Heart right ventricle (tissue), 16 donors: ENCODE results near the gene CCDC180. TPM values are rescaled to one million over a fixed set of nuclear protein-coding genes. Genes with fewer than 3 reads are reported as not detected.

Experiments
- ATAC-seq, 8 donors: fragments of 200-7000 bp; cut with Tn5 transposase; one replicate each; pipeline ENCODE4 v1.9.1; 2020; ENCODE audit warnings: mild to moderate bottlenecking in 8 of 8, moderate library complexity in 8 of 8, moderate number of reproducible peaks in 1 of 8
- DNase-seq, 2 donors: peaks; one replicate each; pipeline ENCODE4 v3.0.0-alpha.2; 2020
- H3K27ac ChIP-seq, 10 donors: fragments of 200-600 bp; sonication (generic) in 2 of 10; one replicate each; pipeline versions ENCODE4 v1.5.0 to v1.8.0; 2020 to 2022; ENCODE audit warnings: mild to moderate bottlenecking in 3 of 10
- H3K27me3 ChIP-seq, 7 donors: fragments of 200-600 bp; one replicate each; pipeline ENCODE4 v1.8.0; 2021 to 2022; ENCODE audit warnings: mild to moderate bottlenecking in 2 of 7
- H3K36me3 ChIP-seq, 9 donors: fragments of 200-600 bp; sonication (generic) in 1 of 9; one replicate each; pipeline versions ENCODE4 v1.5.0 to v1.8.0; 2020 to 2022; ENCODE audit warnings: mild to moderate bottlenecking in 2 of 9
- H3K4me1 ChIP-seq, 9 donors: fragments of 200-600 bp; sonication (generic) in 1 of 9; one replicate each; pipeline versions ENCODE4 v1.5.0 to v1.8.0; 2020 to 2022; ENCODE audit warnings: mild to moderate bottlenecking in 4 of 9
- H3K4me3 ChIP-seq, 10 donors: fragments of 200-600 bp; sonication (generic) in 2 of 10; one replicate each; pipeline versions ENCODE4 v1.5.0 to v1.8.0; 2020 to 2022; ENCODE audit warnings: mild to moderate bottlenecking in 7 of 10, moderate library complexity in 2 of 10
- H3K9me3 ChIP-seq, 11 donors: fragments of 200-600 bp in 10 of 11; sonication (generic) in 2 of 11; one replicate each; pipeline versions ENCODE4 v1.5.0 to v1.8.0; 2013 to 2022; ENCODE audit warnings: mild to moderate bottlenecking in 2 of 11, control low read depth in 1 of 11, moderate library complexity in 1 of 11
- WGBS, 2 donors: extraction: QIAGEN DNeasy Blood & Tissue Kit; methylation state at CpG; one replicate each; pipeline ENCODE4 v1.1.7; 2013; ENCODE audit warnings: inconsistent platforms in 1 of 2; 5-methylcytosine and 5-hydroxymethylcytosine counted together
- intact Hi-C, 10 donors: fragments of 100-400 bp; cut with DNase I; formaldehyde crosslinking; loops; one replicate each; pipeline versions ENCODE4 v1.11.1 to v1.14.2; 2022
- polyA plus RNA-seq, 2 donors: library from polyadenylated mRNA; stranded (reverse); fragments of 200-250 nt; gene quantifications; one replicate each; pipeline ENCODE4 v1.2.3, GENCODE V29; 2013
- total RNA-seq, 10 donors: library from RNA; stranded (reverse); fragmentation: NEBNext Ultra II Directional in 3 of 10; extraction: Animal tissue kit (Norgen Biotek cat#: 25700) in 3 of 10; gene quantifications; one replicate each; pipeline versions ENCODE4 v1.2.1 to v1.2.4, GENCODE V29; 2021 to 2023
- TF ChIP-seq, protein P1 (sequence below), 9 donors: fragments of 200-600 bp; sonication (generic) in 2 of 9; IDR thresholded peaks; one replicate each; pipeline versions ENCODE4 v1.5.0 to v1.8.0; 2021 to 2022; ENCODE audit warnings: antibody characterized with exemption in 9 of 9, mild to moderate bottlenecking in 5 of 9, moderate library complexity in 1 of 9
- donor health status: Arrhythmogenic right ventricular cardiomyopathy.
- donor health status: ischemic (EF 13 %, LVEDD 7.1; RV severe dilation, severe dysfunction).
- donor health status: healthy with polysubstance abuse.
- donor health status: DM: no; HTN: yes; CAD: no.
- donor health status: DM: no; HTN: no; CAD: no.
- donor health status: ischemic (EF 25% LVEDD 6.9; RV normal size, moderate dysfunction).
- donor health status: ischemic (EF 25% LVEDD 5.7; RV mildly dilated, moderate dysfunction).
- donor health status: healthy.
- donor health status: DM: yes; HTN: yes; CAD: no.
- donor health status: Ischemic cardiomyopathy.
- donor health status: ischemic (EF 35%, LVEDD 5.7; RV mildly dilated, moderate dysfunction).
- donor health status: nonischemic (EF 11% LVEDD 7.7; RV severe dilation, severe dysfunction).
- donor health status: DM: yes; HTN: yes; CAD: no.
- donor health status: PGD.
- donor health status: ischemic (EF 29% LVEDD 5.4; RV normal size, mild dysfunction).
- donor health status: nonischemic (EF 23%, LVEDD 6.1; RV moderate dilation, normal function).

The CCDC180 gene
- total and polyA plus RNA-seq, 12 donors = 0.75 to 9.6 (median 2.9) TPM

DNA sequence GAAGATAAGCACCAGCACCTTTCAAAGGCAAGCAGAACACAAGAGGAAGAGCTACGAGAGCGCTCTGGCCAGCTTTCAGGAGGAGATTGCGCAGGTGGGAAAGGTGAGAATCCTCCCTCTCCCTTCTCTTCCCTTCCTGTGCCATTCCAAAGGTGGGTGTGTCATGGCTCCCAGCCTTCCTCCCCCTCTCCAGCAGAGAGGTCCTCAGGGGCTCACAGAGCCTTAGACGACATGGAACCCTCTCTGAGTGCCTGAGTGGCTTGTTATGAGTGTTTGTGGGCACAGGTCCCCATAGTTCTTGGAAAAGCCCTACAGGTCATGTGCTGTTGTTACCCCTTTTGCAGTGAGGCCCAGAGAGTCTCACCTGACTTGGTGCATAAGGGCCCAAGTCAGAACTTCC lies 5.8 kb downstream of the CCDC180 start:
- no peak overlapping the region for H3K27ac ChIP-seq
- intact Hi-C loops = no loop called here
- ATAC-seq = no peak
- H3K4me1 ChIP-seq = peaks cover 0 to under 1% (median 0%) of the 10 kb centered on the region in 9 donors
- TF ChIP-seq, protein P1, sequence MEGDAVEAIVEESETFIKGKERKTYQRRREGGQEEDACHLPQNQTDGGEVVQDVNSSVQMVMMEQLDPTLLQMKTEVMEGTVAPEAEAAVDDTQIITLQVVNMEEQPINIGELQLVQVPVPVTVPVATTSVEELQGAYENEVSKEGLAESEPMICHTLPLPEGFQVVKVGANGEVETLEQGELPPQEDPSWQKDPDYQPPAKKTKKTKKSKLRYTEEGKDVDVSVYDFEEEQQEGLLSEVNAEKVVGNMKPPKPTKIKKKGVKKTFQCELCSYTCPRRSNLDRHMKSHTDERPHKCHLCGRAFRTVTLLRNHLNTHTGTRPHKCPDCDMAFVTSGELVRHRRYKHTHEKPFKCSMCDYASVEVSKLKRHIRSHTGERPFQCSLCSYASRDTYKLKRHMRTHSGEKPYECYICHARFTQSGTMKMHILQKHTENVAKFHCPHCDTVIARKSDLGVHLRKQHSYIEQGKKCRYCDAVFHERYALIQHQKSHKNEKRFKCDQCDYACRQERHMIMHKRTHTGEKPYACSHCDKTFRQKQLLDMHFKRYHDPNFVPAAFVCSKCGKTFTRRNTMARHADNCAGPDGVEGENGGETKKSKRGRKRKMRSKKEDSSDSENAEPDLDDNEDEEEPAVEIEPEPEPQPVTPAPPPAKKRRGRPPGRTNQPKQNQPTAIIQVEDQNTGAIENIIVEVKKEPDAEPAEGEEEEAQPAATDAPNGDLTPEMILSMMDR (IDR thresholded peaks at IDR 0.05) = no peak
- H3K36me3 ChIP-seq = peaks cover 0 to 91% (median 7%) of the 10 kb centered on the region in 9 donors
- DNase-seq = no peak
- 83 to 94% methylated on average over 4 of the region's 4 CpGs for WGBS, 2 donors
- H3K4me3 ChIP-seq = no peak overlapping the region
- no peaks in the 10 kb centered on the region for H3K27me3 ChIP-seq
- no peaks in the 10 kb centered on the region for H3K9me3 ChIP-seq

DNA sequence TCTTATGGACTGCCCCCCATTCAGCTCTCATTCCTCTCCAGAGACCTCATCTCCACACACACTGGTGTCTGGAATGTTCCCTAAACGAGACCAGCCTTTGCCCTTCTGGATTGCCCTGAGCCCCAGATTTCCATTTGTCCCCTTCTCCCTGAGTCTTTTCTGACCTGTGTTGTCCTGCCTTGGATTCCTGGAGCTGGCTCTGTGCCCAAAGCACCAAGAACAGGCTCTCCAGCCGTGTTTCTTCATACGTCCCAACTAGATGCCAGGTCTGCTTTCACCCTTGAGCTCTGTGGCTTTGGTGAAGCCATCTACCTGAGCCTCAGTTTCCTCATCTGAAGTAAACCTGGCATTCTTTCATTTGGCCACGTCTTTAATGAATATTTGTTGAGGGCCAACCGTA lies 6.3 kb downstream of the CCDC180 start:
- DNase-seq (no peak), ATAC-seq (no peak)
- Histone ChIP-seq H3K36me3 (peaks cover 0 to 95% (median 7%) of the 10 kb centered on the region in 9 donors), H3K27me3 (no peaks in the 10 kb centered on the region), H3K27ac (no peak overlapping the region), H3K4me3 (no peak overlapping the region), H3K4me1 (no peaks in the 10 kb centered on the region), H3K9me3 (no peaks in the 10 kb centered on the region)
- intact Hi-C loops = no loop called here
- WGBS, 2 donors = 81 to 87% methylated on average over 5 of the region's 5 CpGs
- TF ChIP-seq, protein P1 (IDR thresholded peaks at IDR 0.05) = no peak

DNA sequence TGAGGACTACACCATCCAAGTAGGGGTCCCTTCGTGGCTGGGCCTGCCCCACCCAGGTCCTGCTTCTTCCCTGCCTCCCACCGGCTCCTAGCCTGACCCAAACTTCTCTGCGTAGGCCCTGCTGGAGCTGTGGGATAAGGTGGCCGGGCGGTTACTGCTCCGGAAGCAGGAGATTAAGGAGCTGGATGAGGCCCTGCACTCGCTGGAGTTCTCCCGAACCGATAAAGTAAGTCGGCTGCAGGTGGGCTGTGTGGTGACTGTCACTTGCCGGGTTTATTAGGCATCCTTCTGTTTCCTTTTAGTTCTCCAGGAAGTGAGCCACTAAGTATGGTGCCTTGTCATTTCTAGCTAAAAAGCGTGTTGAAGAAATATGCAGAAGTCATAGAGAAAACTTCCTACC lies 7.0 kb downstream of the CCDC180 start:
- Histone ChIP-seq H3K4me3 (no peak overlapping the region), H3K36me3 (peaks cover 0 to 97% (median 7%) of the 10 kb centered on the region in 9 donors), H3K27ac (no peak overlapping the region), H3K4me1 (no peaks in the 10 kb centered on the region), H3K27me3 (no peaks in the 10 kb centered on the region), H3K9me3 (no peaks in the 10 kb centered on the region)
- TF ChIP-seq, protein P1 (IDR thresholded peaks at IDR 0.05) = no peak
- DNase-seq = no peak
- ATAC-seq = no peak
- intact Hi-C loops = no loop called here
- WGBS, 2 donors = 96% methylated on average over 12 of the region's 12 CpGs

DNA sequence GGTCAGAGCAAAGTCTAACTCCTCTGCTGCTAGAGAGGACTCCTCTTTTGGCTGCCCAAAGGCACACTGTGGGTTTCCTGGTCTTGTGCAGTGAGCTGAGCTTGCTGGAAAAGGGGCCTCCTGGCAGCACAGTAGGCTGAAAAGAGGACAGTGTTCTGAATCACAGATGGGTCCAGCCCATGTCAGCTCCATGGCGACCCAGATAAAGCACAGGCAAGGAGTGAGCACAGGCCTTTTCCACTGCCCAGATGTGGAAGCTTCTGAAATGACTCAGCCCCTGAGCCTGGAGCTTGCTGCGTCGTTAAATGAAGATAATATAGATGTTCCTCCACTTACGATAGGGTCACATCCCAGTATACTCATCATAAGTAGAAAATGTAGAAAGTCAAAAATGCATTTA lies 8.1 kb downstream of the CCDC180 start:
- intact Hi-C loops = no loop called here
- TF ChIP-seq, protein P1 (IDR thresholded peaks at IDR 0.05) = no peak
- peaks cover 0 to 98% (median 5%) of the 10 kb centered on the region in 9 donors for H3K36me3 ChIP-seq
- H3K9me3 ChIP-seq = no peaks in the 10 kb centered on the region
- no peak for DNase-seq
- H3K4me3 ChIP-seq = no peak overlapping the region
- H3K27me3 ChIP-seq = no peaks in the 10 kb centered on the region
- no peak overlapping the region for H3K27ac ChIP-seq
- 64% methylated on average over 4 of the region's 4 CpGs for WGBS, 2 donors
- no peaks in the 10 kb centered on the region for H3K4me1 ChIP-seq
- ATAC-seq = peak in 6 of 8 donors; percentile 28 to 72 (median 53)
